Tibial nerve (tissue), 4 donors: ENCODE data around the gene CLASP1. TPM values are rescaled to one million over a fixed set of nuclear protein-coding genes. Genes with fewer than 3 reads are reported as not detected.

ENCODE experiments used
- DNase-seq, 2 donors: peaks; one replicate each; pipeline ENCODE4 v3.0.0-alpha.2; 2019; ENCODE audit warnings: low spot score in 2 of 2
- H3K27ac ChIP-seq, 4 donors: fragments of 200-600 bp; sonication (generic) in 3 of 4; one replicate each; pipeline ENCODE4 v1.5.1; 2017 to 2019; ENCODE audit warnings: mild to moderate bottlenecking in 1 of 4
- H3K27me3 ChIP-seq, 2 donors: fragments of 200-600 bp; sonication (generic) in 1 of 2; one replicate each; pipeline versions ENCODE4 v1.5.1 to v1.6.0; 2017 to 2019
- H3K36me3 ChIP-seq, 3 donors: fragments of 200-600 bp; sonication (generic); one replicate each; pipeline ENCODE4 v1.5.1; 2018 to 2019
- H3K4me1 ChIP-seq, 4 donors: fragments of 200-600 bp; sonication (generic) in 3 of 4; one replicate each; pipeline ENCODE4 v1.5.1; 2017 to 2019
- H3K4me3 ChIP-seq, 4 donors: fragments of 200-600 bp; sonication (generic) in 3 of 4; one replicate each; pipeline ENCODE4 v1.5.1; 2017 to 2019; ENCODE audit warnings: mild to moderate bottlenecking in 1 of 4, moderate library complexity in 1 of 4
- H3K9me3 ChIP-seq, 4 donors: fragments of 200-600 bp; sonication (generic) in 3 of 4; one replicate each; pipeline ENCODE4 v1.5.1; 2017 to 2019
- EP300 ChIP-seq, 2 donors: sonication (generic); formaldehyde crosslinking; IDR thresholded peaks; one replicate each; pipeline ENCODE4 v1.6.1; 2017; ENCODE audit warnings: antibody characterized with exemption in 2 of 2, mild to moderate bottlenecking in 1 of 2
- POLR2A ChIP-seq, 2 donors: fragments of 450-650 bp; IDR thresholded peaks; one replicate each; pipeline ENCODE4 v1.6.1; 2017; ENCODE audit warnings: antibody characterized with exemption in 2 of 2, mild to moderate bottlenecking in 2 of 2, moderate library complexity in 2 of 2
- WGBS, 2 donors: methylation state at CpG; one replicate each; pipeline ENCODE4 v1.1.5; 2018; 5-methylcytosine and 5-hydroxymethylcytosine counted together
- total RNA-seq, 4 donors: library from RNA; depleted of rRNA; stranded (reverse); fragments of >200 nt; gene quantifications; one replicate each; pipeline ENCODE4 v1.1.0, GENCODE V29; 2016
- TF ChIP-seq, protein P1 (sequence below), 5 experiments: fragments of 200-600 bp in 3 of 5; fragments of 450-650 bp in 2 of 5; sonication (generic) in 3 of 5; IDR thresholded peaks; one replicate each; pipeline ENCODE4 v1.5.1; 2016 to 2019; ENCODE audit warnings: antibody characterized with exemption in 5 of 5, mild to moderate bottlenecking in 3 of 5, moderate library complexity in 2 of 5

CLASP1 gene
- total RNA-seq, 4 donors from 2014 or later, result 72.8 to 164 (median 88.6) TPM

DNA sequence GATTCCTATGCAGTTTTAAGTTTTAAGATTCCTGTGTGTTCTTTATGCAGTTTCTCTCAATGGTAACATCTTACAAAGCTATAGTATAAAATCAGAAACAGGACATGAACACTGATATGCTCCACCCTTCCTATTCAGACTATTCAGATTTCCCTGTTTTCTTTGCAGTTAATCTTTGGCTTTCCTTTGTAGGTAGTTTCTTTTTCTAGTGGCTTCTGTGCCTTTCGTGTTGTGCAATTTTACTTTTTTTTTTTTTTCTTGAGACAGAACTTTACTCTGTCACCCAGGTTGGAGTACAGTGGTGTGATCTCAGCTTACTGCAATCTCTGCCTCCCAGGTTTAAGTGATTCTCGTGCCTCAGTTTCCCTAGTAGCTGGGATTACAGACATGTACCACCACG is 213.5 kb downstream of the CLASP1 start:
- no peak for DNase-seq
- Histone ChIP-seq H3K4me1 (no peaks in the 10 kb centered on the region), H3K4me3 (no peak overlapping the region), H3K27me3 (no peaks in the 10 kb centered on the region), H3K9me3 (no peaks in the 10 kb centered on the region), H3K36me3 (peaks cover 0 to 14% (median 0%) of the 10 kb centered on the region in 3 donors), H3K27ac (no peak overlapping the region)
- TF ChIP-seq POLR2A (IDR thresholded peaks at IDR 0.05) (no peak), EP300 (IDR thresholded peaks at IDR 0.05) (no peak)
- TF ChIP-seq, protein P1, sequence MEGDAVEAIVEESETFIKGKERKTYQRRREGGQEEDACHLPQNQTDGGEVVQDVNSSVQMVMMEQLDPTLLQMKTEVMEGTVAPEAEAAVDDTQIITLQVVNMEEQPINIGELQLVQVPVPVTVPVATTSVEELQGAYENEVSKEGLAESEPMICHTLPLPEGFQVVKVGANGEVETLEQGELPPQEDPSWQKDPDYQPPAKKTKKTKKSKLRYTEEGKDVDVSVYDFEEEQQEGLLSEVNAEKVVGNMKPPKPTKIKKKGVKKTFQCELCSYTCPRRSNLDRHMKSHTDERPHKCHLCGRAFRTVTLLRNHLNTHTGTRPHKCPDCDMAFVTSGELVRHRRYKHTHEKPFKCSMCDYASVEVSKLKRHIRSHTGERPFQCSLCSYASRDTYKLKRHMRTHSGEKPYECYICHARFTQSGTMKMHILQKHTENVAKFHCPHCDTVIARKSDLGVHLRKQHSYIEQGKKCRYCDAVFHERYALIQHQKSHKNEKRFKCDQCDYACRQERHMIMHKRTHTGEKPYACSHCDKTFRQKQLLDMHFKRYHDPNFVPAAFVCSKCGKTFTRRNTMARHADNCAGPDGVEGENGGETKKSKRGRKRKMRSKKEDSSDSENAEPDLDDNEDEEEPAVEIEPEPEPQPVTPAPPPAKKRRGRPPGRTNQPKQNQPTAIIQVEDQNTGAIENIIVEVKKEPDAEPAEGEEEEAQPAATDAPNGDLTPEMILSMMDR (IDR thresholded peaks at IDR 0.05), result no peak
- WGBS, 2 donors, result 94 to 98% methylated on average over 3 of the region's 3 CpGs

DNA sequence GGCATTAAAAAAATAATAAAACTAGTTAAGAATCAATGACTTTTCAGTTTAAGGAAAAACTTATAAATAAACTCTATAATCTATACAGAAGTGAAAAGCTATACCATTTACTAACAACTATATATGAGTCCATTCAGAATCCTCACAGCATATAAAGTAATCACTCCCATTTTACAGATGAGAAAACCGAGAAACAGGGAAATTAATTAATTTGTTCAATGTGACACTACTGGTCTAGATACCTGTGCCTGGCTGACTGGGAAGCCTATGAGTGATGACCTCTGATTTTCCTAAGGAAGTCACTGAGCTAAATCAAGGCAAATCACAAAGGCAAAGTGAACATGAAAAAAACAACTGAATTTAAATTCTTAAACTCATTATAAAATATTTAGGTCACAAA is 218.0 kb downstream of the CLASP1 start:
- H3K4me3 ChIP-seq, result no peak overlapping the region
- no peaks in the 10 kb centered on the region for H3K27me3 ChIP-seq
- no peak for DNase-seq
- H3K4me1 ChIP-seq, result no peaks in the 10 kb centered on the region
- no peak overlapping the region for H3K27ac ChIP-seq
- TF ChIP-seq, protein P1 (IDR thresholded peaks at IDR 0.05), result no peak
- no peak for TF ChIP-seq POLR2A (IDR thresholded peaks at IDR 0.05)
- TF ChIP-seq EP300 (IDR thresholded peaks at IDR 0.05), result no peak
- 83 to 92% methylated on average over 1 of the region's 1 CpG for WGBS, 2 donors
- H3K9me3 ChIP-seq, result no peaks in the 10 kb centered on the region
- H3K36me3 ChIP-seq, result peaks cover 0 to 52% (median 0%) of the 10 kb centered on the region in 3 donors

DNA sequence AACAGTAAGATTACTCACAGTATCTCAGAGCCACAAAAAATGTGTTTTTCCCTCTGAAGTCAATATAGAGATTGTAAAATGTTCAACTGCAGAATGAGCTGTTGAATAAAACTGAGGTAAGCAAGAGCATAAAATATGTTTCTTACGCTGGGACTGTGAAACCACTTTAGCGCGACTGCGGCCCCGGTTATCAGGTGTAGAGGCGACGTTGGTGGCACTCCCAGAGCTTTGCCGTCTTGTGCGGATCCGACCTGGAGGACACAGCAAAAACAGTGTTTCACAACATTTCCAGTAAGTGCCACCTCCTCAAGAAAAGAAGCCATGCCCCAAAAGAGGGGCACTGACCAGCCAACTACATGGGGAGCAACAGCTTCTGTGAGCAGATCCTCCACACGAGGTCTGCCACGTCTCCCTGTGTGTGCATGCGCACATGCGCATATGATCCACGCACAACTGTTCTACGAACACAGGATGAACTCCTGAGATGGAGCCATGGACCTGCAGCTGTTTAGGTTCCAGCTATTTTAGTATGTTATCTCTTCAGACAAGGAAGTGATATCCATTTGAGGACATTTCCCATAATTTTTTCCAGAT is 219.2 kb downstream of the CLASP1 start:
- Histone ChIP-seq H3K9me3 (no peaks in the 10 kb centered on the region), H3K4me3 (no peak overlapping the region), H3K36me3 (peaks cover 0 to 61% (median 0%) of the 10 kb centered on the region in 3 donors), H3K4me1 (no peaks in the 10 kb centered on the region), H3K27me3 (no peaks in the 10 kb centered on the region), H3K27ac (no peak overlapping the region)
- DNase-seq, result no peak
- WGBS, 2 donors, result 93% methylated on average over 16 of the region's 16 CpGs
- TF ChIP-seq EP300 (IDR thresholded peaks at IDR 0.05) (no peak), POLR2A (IDR thresholded peaks at IDR 0.05) (no peak)
- TF ChIP-seq, protein P1 (IDR thresholded peaks at IDR 0.05), result no peak

DNA sequence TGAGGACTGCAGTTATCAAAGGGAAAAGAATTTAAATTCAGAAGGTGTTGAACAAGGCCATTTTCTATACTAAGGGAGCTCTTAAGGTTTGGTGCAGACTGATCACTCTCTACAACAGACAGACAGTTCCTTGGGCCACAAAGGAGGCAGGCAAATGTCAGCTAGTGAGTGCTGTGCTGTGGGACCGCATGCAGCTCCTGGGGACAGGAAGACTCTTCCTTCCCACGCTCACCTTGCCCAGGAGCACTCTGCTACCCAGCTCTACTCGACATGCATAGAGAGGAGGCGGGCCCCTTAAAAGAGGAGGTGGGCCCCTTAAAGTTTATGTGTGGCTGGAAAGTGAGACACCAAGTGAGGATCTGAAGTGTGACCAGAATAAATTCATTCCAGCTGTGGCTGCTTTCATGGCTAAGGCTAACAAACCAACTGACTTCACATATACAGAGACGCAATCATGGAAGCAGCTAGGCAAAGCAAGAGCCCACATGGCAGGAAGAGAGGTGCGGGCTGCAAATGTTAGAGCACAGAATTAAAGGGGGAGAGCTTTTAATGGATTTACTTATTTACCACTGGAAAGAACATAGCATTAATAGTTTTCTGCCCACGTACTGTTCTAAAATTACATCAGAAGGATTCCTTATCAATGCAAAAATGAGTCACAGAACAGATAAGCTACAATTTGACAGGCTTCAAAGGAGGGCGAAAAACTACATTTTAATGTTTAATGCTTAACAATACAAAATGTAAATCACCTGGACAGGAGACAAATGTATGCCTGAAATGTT is 220.0 kb downstream of the CLASP1 start:
- 83% methylated on average over 8 of the region's 8 CpGs for whole genome bisulfite sequencing, 2 donors

More for the DNA sequence above, 220.0 kb downstream of the CLASP1 start:
- Histone ChIP-seq H3K36me3 (peaks cover 0 to 68% (median 0%) of the 10 kb centered on the region in 3 donors), H3K27me3 (no peaks in the 10 kb centered on the region), H3K4me1 (no peaks in the 10 kb centered on the region), H3K27ac (no peak overlapping the region), H3K9me3 (no peaks in the 10 kb centered on the region), H3K4me3 (no peak overlapping the region)
- TF ChIP-seq, protein P1 (IDR thresholded peaks at IDR 0.05), result no peak
- TF ChIP-seq EP300 (IDR thresholded peaks at IDR 0.05) (no peak), POLR2A (IDR thresholded peaks at IDR 0.05) (no peak)
- no peak for DNase-seq
